Measurements from ENCODE around the gene CCDC27.
A peak's percentile ranks its signal among the peaks of the same experiment; 100 is the strongest.
"Not testable (repeated sequence)": the region's sequence is repeated elsewhere in the genome, so short reads cannot be mapped to it uniquely, and the experiment has no call there.

Gene CCDC27

DNA sequence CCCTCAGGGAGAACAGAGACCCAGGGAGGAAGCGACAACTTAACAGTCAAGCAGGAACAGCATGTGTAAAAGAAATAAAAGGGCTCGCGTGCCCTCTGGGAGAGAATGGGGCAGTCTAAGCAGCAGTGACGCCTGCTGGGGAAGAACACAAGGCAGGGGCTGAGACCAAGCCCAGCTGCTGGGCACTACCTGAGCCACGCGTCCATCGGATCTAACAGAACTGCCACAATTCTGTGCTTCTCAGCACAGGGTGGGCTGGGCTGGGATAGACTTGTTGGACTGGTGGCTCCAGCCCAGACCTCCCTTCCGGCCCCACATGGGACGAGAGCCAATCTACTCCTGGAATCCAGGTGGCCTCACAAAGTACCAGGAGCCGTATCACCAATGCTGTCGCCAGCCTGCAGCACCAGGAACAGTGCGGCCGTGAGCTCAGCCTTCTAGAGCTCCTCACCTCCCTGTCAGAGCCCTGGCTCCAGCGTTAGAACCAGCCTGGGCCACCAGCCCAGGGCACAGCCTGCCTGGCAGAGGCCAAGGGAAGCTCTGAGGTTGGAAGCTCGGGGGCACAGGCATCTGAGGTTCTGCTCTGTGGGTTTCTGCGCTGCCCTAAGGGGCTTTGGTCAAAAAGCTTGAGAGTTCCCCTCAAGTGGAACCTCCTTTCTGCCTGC is 36.6 kb downstream of the CCDC27 start:
- DNase-seq = no peak

DNA sequence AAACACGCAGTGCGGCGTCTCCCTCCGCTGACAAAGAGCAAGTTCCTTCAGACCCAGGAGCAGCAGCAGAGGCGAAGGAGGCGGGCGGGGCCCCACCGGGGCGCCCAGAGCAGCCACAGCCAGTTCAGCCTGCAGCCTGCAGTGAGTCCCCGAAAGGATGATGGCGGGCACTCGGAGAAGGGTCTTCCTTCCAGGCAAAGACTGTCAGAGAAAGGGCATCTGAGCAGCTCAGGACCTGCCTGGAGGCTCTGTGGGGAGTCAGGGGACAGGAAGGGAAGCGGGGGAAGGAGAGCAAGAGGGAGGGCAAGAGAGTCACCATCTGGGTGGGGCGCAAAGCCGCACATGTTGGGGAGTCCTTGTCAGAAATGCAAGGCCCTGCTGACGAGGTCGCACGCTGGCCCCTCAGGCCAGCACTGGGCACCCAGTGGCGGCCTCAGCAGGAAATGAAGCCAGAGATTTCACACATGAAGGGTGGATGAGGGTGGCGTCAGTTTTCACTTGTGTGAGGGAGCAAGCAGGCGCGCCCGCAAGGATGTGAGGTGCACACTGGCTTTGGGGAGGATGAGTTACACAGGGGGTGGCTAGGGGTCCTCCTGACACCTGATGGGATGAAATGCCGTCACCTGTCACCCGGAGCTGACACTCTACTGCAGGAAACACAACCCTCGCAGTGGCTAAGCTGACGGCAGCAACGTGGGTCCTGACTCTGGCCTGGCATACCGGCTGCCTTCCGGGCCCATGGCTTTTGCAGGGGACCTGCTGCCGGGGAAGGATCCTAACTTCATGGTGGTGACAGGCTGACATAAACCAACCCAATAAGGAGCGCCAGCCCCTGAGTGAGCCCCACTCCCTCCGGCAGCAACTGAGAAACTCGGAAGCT is 37.4 kb downstream of the CCDC27 start:
- no peak for DNase-seq

DNA sequence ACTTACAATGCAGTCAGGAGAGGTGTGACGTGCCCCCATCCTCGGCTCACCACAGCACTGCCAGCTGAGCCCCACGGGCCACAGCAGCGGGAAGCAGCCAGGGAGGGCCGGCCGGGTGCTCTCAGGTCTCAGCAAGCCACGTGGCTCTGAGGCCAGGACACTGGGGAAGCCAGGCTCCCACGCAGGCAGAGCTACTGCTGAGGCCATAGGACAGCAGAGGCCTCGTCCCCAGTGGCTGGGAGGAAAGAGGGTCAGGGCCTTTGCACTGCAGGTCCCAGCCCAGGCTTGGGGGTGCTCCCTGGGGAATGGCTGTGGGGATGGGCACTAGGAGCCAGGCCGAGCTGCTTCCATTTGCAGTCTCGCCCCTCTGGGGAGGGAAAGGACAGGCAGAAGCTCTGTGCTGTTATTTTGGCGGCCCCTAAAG is 38.3 kb downstream of the CCDC27 start:
- no peak for DNase-seq

DNA sequence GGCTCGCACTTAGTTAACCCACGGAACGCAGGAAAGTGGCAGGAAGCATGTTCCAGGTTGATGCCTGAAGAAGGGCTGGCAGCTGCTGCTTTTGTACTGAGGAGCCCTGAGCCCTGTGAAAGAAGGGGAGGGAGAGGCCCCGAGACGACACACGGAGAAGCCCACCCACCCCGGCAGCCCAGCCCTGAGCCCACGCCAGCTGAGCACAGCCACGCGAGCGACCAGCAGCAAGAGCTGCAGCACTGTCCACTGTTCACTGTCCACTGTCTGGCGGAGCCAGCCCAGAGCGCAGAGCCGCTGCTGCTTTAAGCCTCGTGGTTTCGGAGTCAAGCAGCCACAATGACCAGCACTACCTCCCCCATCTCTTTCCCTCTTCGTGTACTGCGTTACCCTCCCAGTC is 38.7 kb downstream of the CCDC27 start:
- DNase-seq = no peak

DNA sequence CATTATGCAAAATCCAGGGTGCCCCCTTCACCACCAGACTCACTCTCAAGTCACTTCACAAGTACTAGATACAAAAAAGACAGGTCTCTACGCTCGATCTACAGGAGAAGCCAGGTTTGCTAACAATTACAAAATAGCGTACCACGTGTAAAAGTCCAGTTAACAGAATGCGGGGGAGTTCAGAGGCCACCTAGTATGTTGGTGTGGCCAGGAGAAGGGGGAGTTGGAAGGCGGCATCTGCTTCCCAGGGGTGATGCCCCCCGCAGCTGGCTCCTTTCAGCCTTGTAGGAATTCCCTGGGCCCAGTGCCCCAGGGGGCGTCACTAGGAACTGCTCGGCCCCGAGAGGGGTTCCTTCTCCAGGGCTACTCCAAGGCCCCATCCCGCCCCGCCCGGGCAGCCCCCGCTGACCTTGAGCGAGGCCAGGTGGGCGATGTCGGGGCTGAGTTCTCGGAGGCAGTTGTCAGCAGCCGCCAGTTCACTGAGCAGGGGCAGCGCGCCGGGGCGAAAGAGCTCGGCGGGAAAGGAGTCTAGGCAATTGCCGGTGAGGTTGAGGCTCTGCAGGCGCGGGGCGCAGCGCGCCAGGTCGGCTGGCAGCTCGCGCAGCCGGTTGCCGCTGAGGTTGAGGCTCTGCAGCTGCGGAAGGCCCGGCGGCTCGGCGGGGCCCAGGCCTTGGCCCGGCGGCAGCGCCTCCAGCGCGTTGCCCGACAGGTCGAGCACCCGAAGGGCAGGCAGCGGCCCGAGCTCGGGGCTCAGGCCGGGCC is 43.4 kb downstream of the CCDC27 start:
- DNase-seq = no peak

DNA sequence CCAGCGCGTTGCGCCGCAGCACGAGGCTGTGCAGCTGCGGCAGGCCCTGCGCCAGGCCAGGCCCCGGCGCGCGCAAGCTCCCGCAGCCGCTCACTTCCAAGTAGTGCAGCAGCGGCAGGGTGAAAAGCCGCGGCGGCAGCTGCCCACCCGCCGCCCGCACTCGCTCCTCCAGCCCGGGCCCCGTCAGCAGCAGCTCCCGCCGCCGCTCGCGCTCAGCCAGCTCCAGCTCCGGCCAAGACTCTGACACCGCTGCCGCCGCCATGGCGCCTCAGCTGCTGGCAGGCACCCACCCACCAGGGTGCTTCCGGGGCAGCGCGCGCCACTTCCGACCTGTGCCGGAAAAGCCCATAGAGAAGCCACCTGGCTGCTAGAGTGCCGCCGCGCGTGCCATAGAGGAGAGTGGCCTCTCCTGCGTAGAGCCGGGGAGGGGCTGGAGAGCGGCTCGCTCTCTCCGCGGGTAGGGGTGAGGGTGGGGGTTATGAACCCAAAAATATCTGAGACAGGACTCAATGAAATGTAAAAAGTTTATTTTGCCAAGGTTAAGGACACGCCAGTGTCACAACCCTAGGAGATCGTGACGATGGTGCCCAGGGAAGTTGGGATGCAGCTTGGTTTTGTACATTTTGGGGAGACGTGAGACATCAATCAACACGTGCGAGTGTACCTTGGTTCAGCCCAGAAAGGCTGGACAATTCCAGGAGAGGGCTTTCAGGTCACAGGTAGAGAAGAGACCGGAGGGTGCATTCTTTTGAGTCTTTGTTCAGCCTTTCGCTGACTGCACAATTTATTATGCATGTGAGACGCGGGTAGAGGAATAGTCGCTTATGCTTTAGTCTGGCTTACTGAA is 44.2 kb downstream of the CCDC27 start, which contains the start of gene LRRC47:
Gene LRRC47 (minus strand): TSS at position 284 of the 847 bp plus-strand sequence. CDS start 22 bp downstream, at position 262.
- DNase-seq = peak; percentile 58 to 97 (median 93)

DNA sequence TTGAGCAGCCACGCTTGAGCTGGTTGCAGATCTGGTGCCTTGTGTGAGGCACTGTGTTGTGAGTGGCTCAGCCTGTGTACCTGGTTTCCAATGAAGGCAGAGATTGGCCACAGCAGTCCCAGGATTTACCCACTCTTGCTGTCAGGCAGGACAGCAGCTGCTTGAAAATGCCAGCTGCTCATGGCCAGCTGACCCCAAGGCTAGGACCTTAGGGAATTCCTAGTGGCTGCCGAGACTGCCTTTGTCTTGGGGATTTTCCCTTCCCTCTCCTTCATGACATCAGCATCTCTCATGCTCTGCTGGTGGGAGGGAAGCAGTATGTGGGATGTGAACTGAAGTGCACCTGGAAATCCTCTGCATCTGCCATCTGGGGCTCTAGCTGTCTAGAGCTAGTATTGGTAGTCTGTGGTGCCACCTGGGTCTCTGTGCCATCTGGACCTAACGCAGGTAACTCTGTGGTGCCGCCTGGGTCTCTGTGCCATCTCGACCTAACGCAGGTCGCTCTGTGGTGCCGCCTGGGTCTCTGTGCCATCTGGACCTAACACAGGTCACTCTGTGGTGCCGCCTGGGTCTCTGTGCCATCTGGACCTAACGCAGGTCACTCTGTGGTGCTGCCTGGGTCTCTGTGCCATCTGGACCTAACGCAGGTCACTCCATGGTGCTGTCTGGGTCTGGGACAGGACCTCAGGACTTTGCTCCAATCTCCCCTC is 47.9 kb downstream of the CCDC27 start:
- peak in 1 of 58 donors; percentile 27 for DNase-seq

DNA sequence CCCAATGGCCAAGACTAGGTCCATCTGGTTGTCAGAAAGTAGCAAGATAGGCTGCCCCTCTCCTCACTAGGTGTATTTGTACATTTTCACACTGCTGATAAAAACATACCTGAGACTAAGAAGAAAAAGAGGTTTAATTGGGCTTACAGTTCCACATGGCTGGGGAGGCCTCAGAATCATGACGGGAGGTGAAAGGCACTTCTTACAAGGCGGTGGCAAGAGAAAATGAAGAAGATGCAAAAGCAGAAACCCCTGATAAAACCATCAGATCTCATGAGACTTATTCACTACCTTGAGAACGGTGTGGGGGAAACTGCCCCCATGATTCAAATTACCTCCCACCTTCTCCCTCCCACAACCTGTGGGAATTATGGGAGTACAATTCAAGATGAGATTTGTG is 48.5 kb downstream of the CCDC27 start:
- DNase-seq = not testable (repeated sequence)

DNA sequence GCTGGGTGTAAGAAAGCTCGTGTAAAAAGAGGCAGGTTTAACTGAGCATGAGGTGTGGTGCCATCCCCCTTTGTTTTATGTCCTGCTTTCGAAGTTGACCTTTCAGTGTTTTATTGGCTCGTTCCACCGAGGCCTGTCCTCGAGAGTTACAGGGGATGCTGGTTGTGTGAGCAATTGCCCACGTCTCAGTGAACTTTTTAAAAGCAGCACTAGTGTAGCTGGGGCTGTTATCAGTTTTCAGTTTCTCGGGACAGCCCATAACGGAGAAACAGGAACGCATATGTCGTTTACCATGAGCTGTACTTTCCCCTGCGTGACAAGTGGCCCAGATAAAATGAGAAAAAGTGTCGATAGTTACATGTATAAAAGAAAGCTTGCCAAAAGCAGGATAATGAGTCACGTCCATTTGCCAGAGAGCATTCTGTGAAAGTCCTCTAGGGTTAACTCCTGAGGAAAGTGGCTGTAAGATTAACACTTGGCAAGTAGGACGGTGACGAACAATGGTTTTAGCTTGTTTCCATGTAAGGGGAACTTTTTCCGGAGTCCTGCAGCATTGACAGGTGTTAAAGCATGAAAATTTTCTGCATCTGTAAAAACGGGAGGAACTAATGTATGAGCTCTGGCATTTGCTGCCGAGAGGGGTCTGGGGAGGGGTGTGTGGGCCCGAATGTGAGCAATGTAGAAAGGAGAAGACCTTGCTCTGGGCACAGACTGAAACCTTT is 51.8 kb downstream of the CCDC27 start:
- DNase-seq = no peak

DNA sequence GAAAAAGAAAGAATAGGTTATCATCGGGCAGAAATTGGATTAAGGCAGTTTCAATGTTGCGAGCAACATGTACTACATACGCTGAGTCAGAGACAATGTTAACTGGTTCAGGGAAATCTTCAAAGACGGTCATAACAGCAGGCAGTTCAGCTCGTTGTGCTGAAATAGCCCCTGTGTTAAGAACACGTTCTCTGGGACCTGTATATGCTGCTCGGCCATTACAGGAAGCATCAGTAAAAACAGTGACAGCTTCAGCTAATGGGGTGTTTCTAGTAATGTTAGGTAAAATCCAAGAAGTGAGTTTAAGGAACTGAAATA is 52.3 kb downstream of the CCDC27 start:
- DNase-seq = not testable (repeated sequence)

DNA sequence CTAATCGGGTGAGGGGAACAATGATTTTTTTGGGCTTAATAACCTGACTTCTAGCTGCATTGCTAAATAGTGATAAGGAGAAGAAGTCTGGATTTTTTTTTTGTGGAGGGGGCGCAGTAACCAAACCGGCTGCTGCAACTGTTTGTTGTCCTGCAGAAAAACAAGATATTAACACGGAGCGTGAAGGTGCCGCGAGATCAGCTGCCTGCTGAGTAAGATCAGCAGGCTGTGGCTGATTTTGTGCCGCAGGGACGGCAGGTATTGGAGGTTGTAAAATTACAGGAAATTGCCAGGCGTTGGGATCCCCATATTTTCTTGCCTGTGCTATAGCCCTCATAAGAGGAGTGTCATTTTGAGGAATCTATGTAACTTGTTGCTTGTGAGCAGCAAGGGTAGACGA is 52.8 kb downstream of the CCDC27 start:
- DNase-seq = no peak

DNA sequence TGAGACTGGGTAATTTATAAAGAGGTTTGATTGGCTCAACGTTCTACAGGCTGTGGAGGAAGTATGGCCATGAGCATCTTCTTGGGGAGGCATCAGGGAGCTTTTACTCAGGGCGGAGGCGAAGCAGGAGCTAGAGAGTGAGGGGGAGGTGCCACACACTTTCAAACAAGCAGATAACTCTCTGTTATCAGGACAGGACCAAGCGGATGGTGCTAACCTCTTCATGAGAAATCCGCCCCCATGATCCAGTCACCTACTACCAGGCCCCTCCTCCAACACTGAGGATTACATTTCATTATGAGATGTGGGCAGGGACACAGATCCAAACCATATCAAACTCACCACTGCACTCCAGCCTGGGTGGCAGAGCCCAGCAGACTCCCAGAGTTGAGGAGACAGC is 55.5 kb downstream of the CCDC27 start:
- DNase-seq = no peak

DNA sequence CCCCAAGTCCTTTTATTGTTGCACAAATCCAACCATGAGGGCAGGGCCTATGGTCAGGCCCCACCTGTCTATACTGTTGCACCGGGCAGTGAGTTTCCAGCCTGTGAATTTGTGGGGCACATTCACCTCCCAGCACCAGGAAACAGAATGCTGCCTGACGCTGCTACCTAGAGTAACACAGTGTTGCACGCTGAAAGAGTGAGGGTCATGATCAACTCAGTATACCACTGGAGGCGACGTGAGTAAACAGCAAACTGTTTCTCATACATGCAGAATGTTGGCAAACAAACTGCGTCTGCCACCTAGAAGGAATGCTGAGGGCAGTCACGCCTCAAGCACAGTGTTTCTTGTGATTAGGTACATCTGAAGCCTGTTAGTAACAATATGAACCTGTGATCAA is 57.4 kb downstream of the CCDC27 start:
- no peak for DNase-seq

DNA sequence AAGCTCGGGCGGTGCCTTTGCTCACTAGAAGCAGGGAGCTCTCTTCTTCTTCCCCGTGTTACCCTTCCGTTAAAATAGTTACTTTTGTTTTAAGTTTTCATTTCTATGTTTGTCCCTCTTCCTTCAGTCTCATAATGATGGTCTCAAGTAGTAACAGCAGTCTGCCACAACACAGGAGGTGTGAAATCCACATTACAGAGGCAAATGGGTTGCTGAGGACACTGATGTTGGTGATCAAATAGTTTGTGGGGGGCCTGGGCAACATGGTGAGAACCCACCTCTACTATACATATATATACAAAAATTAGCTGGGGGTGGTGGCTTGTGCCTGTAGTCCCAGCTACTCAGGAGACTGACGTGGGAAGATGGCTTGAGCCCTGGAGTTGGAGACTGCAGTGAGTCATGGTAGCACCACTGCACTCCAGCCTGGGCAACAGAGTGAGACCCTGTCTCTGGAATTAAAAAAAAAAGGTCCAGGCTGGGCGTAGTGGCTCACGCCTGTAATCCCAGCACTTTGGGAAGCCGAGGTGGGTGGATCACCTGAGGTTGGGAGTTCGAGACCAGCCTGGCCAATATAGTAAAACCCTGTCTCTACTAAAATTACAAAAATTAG is 58.0 kb downstream of the CCDC27 start:
- DNase-seq = not testable (repeated sequence)

DNA sequence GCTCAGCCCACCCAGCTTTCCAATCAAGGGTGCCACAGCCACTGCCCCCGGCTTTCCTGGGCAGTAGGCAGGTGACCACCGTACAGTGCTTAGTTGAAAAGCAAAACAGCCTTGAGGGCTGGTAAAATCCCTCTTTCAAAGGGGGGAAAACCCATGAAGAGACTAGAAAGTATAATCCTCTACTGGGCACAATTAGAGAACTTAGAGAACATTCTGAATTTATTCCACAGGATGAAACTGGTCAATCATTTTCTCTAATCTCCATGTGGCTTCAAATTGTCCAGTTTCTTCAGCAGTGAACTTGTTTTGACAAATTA is 59.3 kb downstream of the CCDC27 start:
- no peak for DNase-seq

DNA sequence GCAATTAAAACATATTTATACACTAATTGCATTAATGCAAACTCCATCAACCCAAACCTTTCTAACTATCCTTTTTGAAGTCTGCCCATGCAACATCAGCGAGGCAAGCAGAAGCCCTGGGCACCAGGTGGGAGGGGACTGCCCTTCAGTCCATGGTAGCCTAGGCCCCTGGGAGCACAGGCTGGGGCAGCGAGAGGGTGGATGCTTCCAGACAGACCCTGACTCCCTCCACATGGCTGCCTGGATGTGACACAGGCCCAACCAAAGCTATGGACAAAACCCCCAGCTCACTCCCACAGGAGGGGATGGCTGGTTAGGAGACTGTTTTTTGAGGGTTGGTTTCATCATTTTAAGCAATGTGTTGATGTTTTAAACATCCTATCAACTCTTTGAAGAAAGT is 61.8 kb downstream of the CCDC27 start:
- no peak for DNase-seq

DNA sequence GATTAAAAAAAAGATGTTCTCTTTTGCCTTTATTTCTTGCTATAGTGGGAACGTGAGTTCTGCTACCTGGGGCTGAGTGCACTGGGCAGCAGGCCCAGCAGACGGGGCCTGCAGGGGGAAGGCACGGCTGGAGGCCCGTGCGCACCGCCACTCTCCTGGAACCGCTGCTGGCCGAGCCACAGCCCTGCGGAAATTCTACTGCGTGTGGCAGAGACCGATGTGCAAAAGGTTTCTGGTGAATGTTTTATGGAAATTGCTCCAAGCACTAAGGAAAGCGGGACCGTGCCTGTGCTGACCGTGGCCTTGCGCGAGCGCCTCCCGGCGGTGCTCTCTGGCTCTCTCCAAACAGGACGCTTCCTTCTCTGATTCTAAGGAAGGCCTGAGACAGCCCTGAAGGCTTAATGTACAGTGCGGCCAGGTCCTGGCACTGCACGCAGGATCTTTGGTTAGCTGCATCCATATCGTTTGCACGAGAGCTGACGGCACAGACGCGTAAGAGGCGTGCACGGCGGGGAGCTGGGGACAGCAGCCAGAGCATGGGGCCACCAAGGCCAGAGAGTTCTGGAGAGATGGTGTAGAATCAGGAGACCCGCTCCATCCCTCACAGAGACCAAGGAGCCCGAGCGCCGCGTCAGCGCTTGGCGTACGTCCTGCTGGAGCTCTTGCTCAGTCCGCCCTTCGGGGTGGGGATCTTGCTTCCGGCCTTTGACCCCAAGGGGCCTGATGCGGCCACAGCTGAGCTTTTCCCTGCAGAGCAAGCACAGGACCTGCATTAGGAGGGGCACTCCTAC is 62.7 kb downstream of the CCDC27 start:
- no peak for DNase-seq

DNA sequence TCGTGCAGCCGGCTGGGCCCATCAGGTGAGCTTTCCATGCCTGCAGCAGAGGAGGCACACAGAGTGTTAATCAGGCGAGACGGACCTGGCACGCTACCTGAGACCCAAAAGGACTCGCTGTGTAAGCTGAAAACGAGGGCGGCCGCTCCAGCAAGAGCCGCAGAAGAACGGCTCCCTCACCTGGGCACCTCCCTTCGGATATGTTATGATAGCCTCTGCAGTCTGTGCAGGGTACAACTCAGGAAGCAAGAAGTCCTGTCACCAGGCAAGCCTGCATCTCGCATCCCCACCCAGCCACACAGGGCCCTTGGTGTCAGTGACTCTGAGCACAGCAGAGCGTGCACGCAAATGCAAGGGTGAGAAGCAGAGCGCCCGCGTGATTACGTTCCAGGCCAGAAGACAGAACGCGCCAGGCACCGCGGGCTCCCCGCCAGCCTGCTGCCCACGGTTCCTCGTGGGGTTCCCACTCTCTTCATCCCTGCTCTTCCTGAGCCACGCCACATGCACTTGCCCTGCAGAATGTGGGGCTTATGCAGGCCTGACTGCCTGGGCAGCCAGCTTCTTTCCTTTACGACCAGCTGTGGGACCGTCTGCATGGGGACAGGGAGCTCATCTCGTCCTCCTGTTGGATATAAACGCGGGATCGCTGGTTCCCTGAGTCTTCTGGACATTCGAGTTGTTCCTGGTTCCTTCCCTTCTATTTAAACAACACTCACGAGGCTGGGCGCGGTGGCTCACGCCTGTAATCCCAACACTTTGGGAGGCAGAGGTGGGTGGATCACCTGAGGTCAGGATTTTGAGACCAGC is 64.3 kb downstream of the CCDC27 start:
- DNase-seq = no peak
